Colonic mucosa (tissue), 4 donors: ENCODE measurements around the gene RASGRF1. TPM values are rescaled to one million over a fixed set of nuclear protein-coding genes. Genes with fewer than 3 reads are reported as not detected.

ENCODE experiments used
- DNase-seq: peaks from one replicate; pipeline ENCODE4 v3.0.0-alpha.2; 2020
- H3K27ac ChIP-seq: fragments of 200-600 bp; one replicate; pipeline ENCODE4 v1.8.0; 2021
- H3K27me3 ChIP-seq: fragments of 200-600 bp; one replicate; pipeline ENCODE4 v1.8.0; 2021
- H3K36me3 ChIP-seq: fragments of 200-600 bp; one replicate; pipeline ENCODE4 v1.8.0; 2021
- H3K4me1 ChIP-seq: fragments of 200-600 bp; one replicate; pipeline ENCODE4 v1.8.0; 2021; ENCODE audit warnings: mild to moderate bottlenecking
- H3K4me3 ChIP-seq: fragments of 200-600 bp; one replicate; pipeline ENCODE4 v1.8.0; 2021
- H3K9ac ChIP-seq, 2 donors: one replicate each; pipeline ENCODE4 v1.7.0; 2013; ENCODE audit warnings: control low read depth in 2 of 2, low read depth in 2 of 2, low read length in 2 of 2
- H3K9me3 ChIP-seq: fragments of 200-600 bp; one replicate; pipeline ENCODE4 v1.8.0; 2021
- intact Hi-C: fragments of 100-400 bp; cut with DNase I; formaldehyde crosslinking; loops from one replicate; pipeline ENCODE4 v1.14.1; 2022
- total RNA-seq, 2 donors: library from RNA; stranded (reverse); fragmentation: NEBNext Ultra II Directional in 1 of 2; extraction: Animal tissue kit (Norgen Biotek cat#: 25700) in 1 of 2; gene quantifications; one replicate each; pipeline ENCODE4 v1.2.1, GENCODE V29; 2021
- TF ChIP-seq, protein P1 (sequence below): fragments of 200-600 bp; IDR thresholded peaks from one replicate; pipeline ENCODE4 v1.8.0; 2022; ENCODE audit warnings: antibody characterized with exemption, mild to moderate bottlenecking
- donor health status: healthy.
- donor health status: DM: no; HTN: no; CAD: no.
- donor health status: DM: no; HTN: no; CAD: no.

The RASGRF1 gene
- total RNA-seq, 2 donors from 2014 or later: 0.15 to 0.56 TPM

DNA sequence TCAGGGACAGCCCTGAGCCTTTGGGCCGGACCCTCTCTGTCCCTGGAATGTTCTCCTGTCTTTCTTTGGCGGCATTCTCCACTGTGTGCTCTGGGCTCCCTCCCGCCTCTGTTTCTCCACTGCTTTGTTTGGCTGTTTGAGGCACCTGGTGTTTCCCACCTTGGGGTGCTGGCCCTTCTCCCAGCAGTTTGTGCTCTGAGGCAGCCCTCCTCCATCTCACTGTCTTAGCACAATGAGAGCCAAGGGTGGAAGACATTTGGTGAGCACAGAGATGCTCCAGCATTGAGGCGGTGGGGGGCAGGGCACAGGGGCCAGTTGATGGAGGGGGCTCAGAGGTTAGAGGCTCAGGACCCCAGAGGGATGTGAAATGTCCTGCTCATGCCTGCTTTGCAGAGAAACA is 54.3 kb downstream of the RASGRF1 start:
- Histone ChIP-seq H3K27ac (no peak overlapping the region), H3K4me3 (no peak overlapping the region), H3K9ac (no peak overlapping the region), H3K27me3 (no peaks in the 10 kb centered on the region), H3K4me1 (no peaks in the 10 kb centered on the region), H3K36me3 (no peaks in the 10 kb centered on the region), H3K9me3 (no peaks in the 10 kb centered on the region)
- TF ChIP-seq, protein P1, sequence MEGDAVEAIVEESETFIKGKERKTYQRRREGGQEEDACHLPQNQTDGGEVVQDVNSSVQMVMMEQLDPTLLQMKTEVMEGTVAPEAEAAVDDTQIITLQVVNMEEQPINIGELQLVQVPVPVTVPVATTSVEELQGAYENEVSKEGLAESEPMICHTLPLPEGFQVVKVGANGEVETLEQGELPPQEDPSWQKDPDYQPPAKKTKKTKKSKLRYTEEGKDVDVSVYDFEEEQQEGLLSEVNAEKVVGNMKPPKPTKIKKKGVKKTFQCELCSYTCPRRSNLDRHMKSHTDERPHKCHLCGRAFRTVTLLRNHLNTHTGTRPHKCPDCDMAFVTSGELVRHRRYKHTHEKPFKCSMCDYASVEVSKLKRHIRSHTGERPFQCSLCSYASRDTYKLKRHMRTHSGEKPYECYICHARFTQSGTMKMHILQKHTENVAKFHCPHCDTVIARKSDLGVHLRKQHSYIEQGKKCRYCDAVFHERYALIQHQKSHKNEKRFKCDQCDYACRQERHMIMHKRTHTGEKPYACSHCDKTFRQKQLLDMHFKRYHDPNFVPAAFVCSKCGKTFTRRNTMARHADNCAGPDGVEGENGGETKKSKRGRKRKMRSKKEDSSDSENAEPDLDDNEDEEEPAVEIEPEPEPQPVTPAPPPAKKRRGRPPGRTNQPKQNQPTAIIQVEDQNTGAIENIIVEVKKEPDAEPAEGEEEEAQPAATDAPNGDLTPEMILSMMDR: no peak
- no peak for DNase-seq
- intact Hi-C loops: no loop called here

DNA sequence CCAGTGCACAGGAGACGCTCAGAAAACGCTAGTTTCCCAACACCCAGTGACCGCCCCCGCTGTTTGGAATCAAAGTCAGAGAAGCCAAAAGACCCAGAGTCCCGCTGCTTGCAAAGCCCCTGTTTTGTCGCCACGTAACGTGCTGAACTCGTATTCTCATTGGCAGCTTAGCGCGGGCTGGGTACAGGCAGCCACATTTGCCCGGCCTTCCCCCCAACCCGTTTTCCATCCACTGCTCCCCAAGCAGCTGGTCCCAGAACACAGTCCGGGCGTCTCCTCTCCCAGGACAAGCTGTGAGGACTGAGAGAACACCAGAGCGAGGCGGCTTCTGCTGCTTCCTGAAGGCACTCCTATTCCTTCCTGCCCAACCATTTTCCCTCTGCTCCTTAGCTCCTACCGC is 54.8 kb downstream of the RASGRF1 start:
- TF ChIP-seq, protein P1: no peak
- no peak for DNase-seq
- Histone ChIP-seq H3K4me1 (no peaks in the 10 kb centered on the region), H3K9me3 (no peaks in the 10 kb centered on the region), H3K4me3 (no peak overlapping the region), H3K9ac (no peak overlapping the region), H3K36me3 (no peaks in the 10 kb centered on the region), H3K27me3 (no peaks in the 10 kb centered on the region), H3K27ac (no peak overlapping the region)
- intact Hi-C loops: no loop called here

DNA sequence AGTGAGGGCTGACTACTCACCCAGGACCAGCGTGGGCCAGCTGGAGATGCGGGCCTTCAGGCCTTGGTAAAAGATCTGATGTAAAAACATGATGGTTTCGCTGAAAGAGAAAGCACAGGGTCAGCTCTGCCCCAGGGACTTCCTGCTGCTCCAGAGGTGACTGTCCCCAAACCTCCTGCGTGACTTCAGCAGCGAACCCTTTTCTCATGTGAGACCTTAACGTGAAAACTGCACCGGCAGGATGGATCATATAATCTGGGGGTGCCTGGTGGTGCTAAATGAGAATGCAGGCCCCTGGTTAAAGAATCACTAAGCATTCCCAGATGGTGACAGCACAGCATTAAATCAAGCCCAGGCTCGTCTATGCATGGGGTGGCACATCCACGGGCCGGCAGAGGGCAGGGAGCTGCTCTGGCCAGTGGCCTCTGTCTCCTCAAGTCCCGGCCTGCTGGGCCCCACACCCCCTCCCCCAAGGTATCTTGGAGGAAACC is 55.4 kb downstream of the RASGRF1 start:
- Histone ChIP-seq H3K9ac (no peak overlapping the region), H3K27ac (no peak overlapping the region), H3K4me1 (no peaks in the 10 kb centered on the region), H3K4me3 (no peak overlapping the region), H3K36me3 (no peaks in the 10 kb centered on the region), H3K27me3 (no peaks in the 10 kb centered on the region), H3K9me3 (no peaks in the 10 kb centered on the region)
- intact Hi-C loops: no loop called here
- TF ChIP-seq, protein P1: no peak
- DNase-seq: no peak

DNA sequence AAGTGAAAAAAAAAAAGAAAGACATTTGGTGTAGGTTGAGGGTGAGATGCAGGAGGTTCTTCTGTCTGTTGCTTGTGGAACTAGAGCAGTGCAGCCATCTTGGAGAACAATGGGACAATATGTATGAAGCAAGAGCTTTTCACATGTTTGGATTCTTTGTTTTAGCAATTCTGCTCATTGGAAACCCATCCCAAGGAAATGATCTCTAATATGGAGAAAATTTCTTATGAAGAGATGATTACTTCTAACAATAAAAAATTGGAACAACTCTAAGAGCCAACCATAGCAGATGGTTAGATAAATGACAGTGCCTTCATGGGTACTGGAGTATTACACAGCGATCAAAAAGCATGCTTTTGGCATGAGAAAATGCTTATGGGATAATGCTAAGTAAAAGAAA is 56.3 kb downstream of the RASGRF1 start:
- intact Hi-C loops: no loop called here
- TF ChIP-seq, protein P1: no peak

DNA sequence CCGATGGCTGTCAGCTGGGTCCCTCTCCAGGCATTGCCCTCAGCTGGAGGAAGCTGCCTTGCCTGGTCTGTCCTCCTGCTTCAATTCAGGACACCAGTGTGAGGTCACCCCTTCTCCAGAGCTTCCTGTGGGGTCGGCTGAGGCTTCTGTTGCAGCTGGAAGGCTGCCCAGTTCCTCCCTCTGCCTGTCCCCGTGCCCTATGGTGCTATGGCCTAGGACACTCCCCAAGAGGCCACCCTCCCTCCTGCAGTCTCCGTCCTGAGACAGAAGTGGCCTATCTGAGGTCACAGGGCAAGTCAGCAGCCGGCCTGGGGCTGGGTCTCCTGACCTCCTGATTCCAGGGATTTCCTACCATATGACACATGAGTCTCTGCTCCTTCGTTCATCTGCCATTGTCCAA is 57.9 kb downstream of the RASGRF1 start:
- H3K9ac ChIP-seq: no peak overlapping the region
- no peak for DNase-seq
- intact Hi-C loops: no loop called here

More for the DNA sequence above, 56.3 kb downstream of the RASGRF1 start:
- no peaks in the 10 kb centered on the region for H3K4me1 ChIP-seq
- H3K9ac ChIP-seq: no peak overlapping the region
- no peak for DNase-seq
- H3K27ac ChIP-seq: no peak overlapping the region
- H3K9me3 ChIP-seq: no peaks in the 10 kb centered on the region
- H3K27me3 ChIP-seq: no peaks in the 10 kb centered on the region
- no peaks in the 10 kb centered on the region for H3K36me3 ChIP-seq
- H3K4me3 ChIP-seq: no peak overlapping the region

More for the DNA sequence above, 57.9 kb downstream of the RASGRF1 start:
- H3K4me1 ChIP-seq: no peaks in the 10 kb centered on the region
- H3K27me3 ChIP-seq: no peaks in the 10 kb centered on the region
- TF ChIP-seq, protein P1: no peak
- no peak overlapping the region for H3K27ac ChIP-seq
- no peaks in the 10 kb centered on the region for H3K36me3 ChIP-seq
- no peak overlapping the region for H3K4me3 ChIP-seq
- no peaks in the 10 kb centered on the region for H3K9me3 ChIP-seq
